ENCODE measurements around the gene CCSER1.

The CCSER1 gene

GRCh38 chr4:90958256-90958895 lies 831.2 kb downstream of the CCSER1 start:
- DNase-seq (ENCODE audit: low read depth), result peak; percentile 48

GRCh38 chr4:90960433-90960832 lies 833.2 kb downstream of the CCSER1 start:
- DNase-seq (ENCODE audit: low read depth), result no peak

- DNase-seq (ENCODE audit: low read depth), result no peak
Observed at GRCh38 chr4:90960840-90961239, 833.6 kb downstream of the CCSER1 start.

GRCh38 chr4:90970021-90970420 lies 842.8 kb downstream of the CCSER1 start:
- no peak for DNase-seq (ENCODE audit: low read depth)

GRCh38 chr4:90977726-90978125 lies 850.5 kb downstream of the CCSER1 start:
- DNase-seq (ENCODE audit: low read depth), result no peak

GRCh38 chr4:90979556-90979955 lies 852.4 kb downstream of the CCSER1 start:
- no peak for DNase-seq (ENCODE audit: low read depth)

GRCh38 chr4:90982813-90983212 lies 855.6 kb downstream of the CCSER1 start:
- no peak for DNase-seq (ENCODE audit: low read depth)

- DNase-seq (ENCODE audit: low read depth), result no peak
Observed at GRCh38 chr4:90990284-90990683, 863.1 kb downstream of the CCSER1 start.

- DNase-seq (ENCODE audit: low read depth), result no peak
Observed at GRCh38 chr4:90992213-90992612, 865.0 kb downstream of the CCSER1 start.

GRCh38 chr4:90994851-90995574 lies 867.8 kb downstream of the CCSER1 start:
- DNase-seq (ENCODE audit: low read depth), result no peak

- no peak for DNase-seq (ENCODE audit: low read depth)
Observed at GRCh38 chr4:90995996-90996395, 868.8 kb downstream of the CCSER1 start.

- DNase-seq (ENCODE audit: low read depth), result no peak
Observed at GRCh38 chr4:90996813-90997212, 869.6 kb downstream of the CCSER1 start.

GRCh38 chr4:91015861-91016260 lies 888.7 kb downstream of the CCSER1 start:
- DNase-seq (ENCODE audit: low read depth), result no peak

GRCh38 chr4:91019513-91019912 lies 892.3 kb downstream of the CCSER1 start:
- DNase-seq (ENCODE audit: low read depth), result no peak

- DNase-seq (ENCODE audit: low read depth), result no peak
Observed at GRCh38 chr4:91025241-91026148, 898.3 kb downstream of the CCSER1 start.

- DNase-seq (ENCODE audit: low read depth), result no peak
Observed at GRCh38 chr4:91028228-91028627, 901.0 kb downstream of the CCSER1 start.

- no peak for DNase-seq (ENCODE audit: low read depth)
Observed at GRCh38 chr4:91031761-91032160, 904.6 kb downstream of the CCSER1 start.

GRCh38 chr4:91032725-91033445 lies 905.7 kb downstream of the CCSER1 start:
- DNase-seq (ENCODE audit: low read depth), result no peak

- no peak for DNase-seq (ENCODE audit: low read depth)
Observed at GRCh38 chr4:91035276-91035675, 908.1 kb downstream of the CCSER1 start.

GRCh38 chr4:91037951-91038350 lies 910.8 kb downstream of the CCSER1 start:
- no peak for DNase-seq (ENCODE audit: low read depth)

GRCh38 chr4:91057871-91058270 lies 930.7 kb downstream of the CCSER1 start:
- DNase-seq (ENCODE audit: low read depth), result no peak

- DNase-seq (ENCODE audit: low read depth), result peak; percentile 44
Observed at GRCh38 chr4:91058345-91058744, 931.2 kb downstream of the CCSER1 start.
